HG03520 (cell line): ENCODE data around the gene SMIM14.
"Not testable (repeated sequence)": the region's sequence is repeated elsewhere in the genome, so short reads cannot be mapped to it uniquely, and the experiment has no call there.

Experiments
- ATAC-seq: cut with Tn5 transposase; IDR thresholded peaks from one replicate; pipeline ENCODE4 v1.9.1; 2021; ENCODE audit warnings: mild to moderate bottlenecking, moderate library complexity; ENCODE audit not compliant: unreplicated experiment

Gene SMIM14

GRCh38 chr4:39510348-39510929 is 128.2 kb downstream of the SMIM14 start:
- no peak for ATAC-seq

- no peak for ATAC-seq
Measured at GRCh38 chr4:39505581-39505980, 133.1 kb downstream of the SMIM14 start.

GRCh38 chr4:39504538-39504937 is 134.1 kb downstream of the SMIM14 start:
- ATAC-seq = no peak

GRCh38 chr4:39502664-39503035 is 136.0 kb downstream of the SMIM14 start:
- not testable (repeated sequence) for ATAC-seq

GRCh38 chr4:39502019-39502663 is 136.5 kb downstream of the SMIM14 start:
- no peak for ATAC-seq

- no peak for ATAC-seq
Measured at GRCh38 chr4:39498727-39499020, 140.0 kb downstream of the SMIM14 start.

- no peak for ATAC-seq
Measured at GRCh38 chr4:39497909-39498726, 140.5 kb downstream of the SMIM14 start.
